ENCODE measurements around the gene ATG7. TPM values are rescaled to one million over a fixed set of nuclear protein-coding genes. Genes with fewer than 3 reads are reported as not detected.

The ATG7 gene
- total RNA-seq, 1 donor from 2014 or later, result 53.5 TPM

GRCh38 chr3:11282250-11283138, 10.3 kb downstream of the ATG7 start:
- no peaks in the 10 kb centered on the region for H3K36me3 Mint-ChIP-seq
- H3K27ac ChIP-seq, result no peak overlapping the region
- H3F3A ChIP-seq (ENCODE audit: low read depth), result no peaks in the 10 kb centered on the region
- no peaks in the 10 kb centered on the region for H3K9me3 Mint-ChIP-seq
- H3K79me2 ChIP-seq (ENCODE audit: low read depth), result no peaks in the 10 kb centered on the region
- H3K27ac Mint-ChIP-seq, result no peak overlapping the region
- H3K4me2 ChIP-seq, result no peak overlapping the region
- no peaks in the 10 kb centered on the region for H3K36me3 ChIP-seq
- no peak overlapping the region for H2AFZ ChIP-seq (replicated peaks)
- H3K4me3 ChIP-seq, result no peak overlapping the region
- no peaks in the 10 kb centered on the region for H3K9me3 ChIP-seq (ENCODE audit: low read depth)
- no peaks in the 10 kb centered on the region for H4K20me1 ChIP-seq (ENCODE audit: low read depth)
- no peaks in the 10 kb centered on the region for H3K27me3 ChIP-seq
- no peaks in the 10 kb centered on the region for H3K4me1 ChIP-seq
- TF ChIP-seq, protein P1, sequence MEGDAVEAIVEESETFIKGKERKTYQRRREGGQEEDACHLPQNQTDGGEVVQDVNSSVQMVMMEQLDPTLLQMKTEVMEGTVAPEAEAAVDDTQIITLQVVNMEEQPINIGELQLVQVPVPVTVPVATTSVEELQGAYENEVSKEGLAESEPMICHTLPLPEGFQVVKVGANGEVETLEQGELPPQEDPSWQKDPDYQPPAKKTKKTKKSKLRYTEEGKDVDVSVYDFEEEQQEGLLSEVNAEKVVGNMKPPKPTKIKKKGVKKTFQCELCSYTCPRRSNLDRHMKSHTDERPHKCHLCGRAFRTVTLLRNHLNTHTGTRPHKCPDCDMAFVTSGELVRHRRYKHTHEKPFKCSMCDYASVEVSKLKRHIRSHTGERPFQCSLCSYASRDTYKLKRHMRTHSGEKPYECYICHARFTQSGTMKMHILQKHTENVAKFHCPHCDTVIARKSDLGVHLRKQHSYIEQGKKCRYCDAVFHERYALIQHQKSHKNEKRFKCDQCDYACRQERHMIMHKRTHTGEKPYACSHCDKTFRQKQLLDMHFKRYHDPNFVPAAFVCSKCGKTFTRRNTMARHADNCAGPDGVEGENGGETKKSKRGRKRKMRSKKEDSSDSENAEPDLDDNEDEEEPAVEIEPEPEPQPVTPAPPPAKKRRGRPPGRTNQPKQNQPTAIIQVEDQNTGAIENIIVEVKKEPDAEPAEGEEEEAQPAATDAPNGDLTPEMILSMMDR (IDR thresholded peaks at IDR 0.05), result no peak
- TF ChIP-seq EZH2phosphoT487 (IDR thresholded peaks at IDR 0.05) (no peak), EZH2 (IDR thresholded peaks at IDR 0.05) (no peak)
- H3K4me1 Mint-ChIP-seq, result no peaks in the 10 kb centered on the region
- DNase-seq (ENCODE audit: low spot score), result no peak
- no peaks in the 10 kb centered on the region for H3K27me3 Mint-ChIP-seq (ENCODE audit: insufficient read depth, low read depth)
- H3K9ac ChIP-seq, result no peak overlapping the region
- no peak overlapping the region for H3K4me3 Mint-ChIP-seq

DNA sequence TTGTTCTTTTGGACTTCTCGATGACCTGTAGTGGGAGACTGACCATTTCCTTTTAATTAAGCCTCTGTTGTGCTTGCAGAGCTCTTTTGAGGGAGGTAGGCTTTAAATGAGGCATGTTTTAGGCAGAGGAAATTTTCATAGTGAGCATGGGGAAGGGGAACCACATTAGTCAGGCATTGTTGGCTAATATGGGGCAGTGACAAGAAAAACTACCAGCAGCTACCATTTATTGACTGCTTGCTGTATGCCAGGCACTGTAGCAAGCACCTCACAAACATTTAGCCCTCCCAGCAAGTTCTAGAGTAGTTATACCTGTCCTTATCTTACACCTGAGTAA, 10.9 kb downstream of the ATG7 start:
- Mint-ChIP-seq H3K27ac (no peak overlapping the region), H3K9me3 (no peaks in the 10 kb centered on the region), H3K36me3 (no peaks in the 10 kb centered on the region), H3K27me3 (ENCODE audit: insufficient read depth, low read depth) (no peaks in the 10 kb centered on the region), H3K4me3 (no peak overlapping the region), H3K4me1 (no peaks in the 10 kb centered on the region)
- H3K27me3 ChIP-seq, result no peaks in the 10 kb centered on the region
- H3K4me3 ChIP-seq, result no peak overlapping the region
- no peak overlapping the region for H3K9ac ChIP-seq
- H2AFZ ChIP-seq (replicated peaks), result no peak overlapping the region
- H3K27ac ChIP-seq, result no peak overlapping the region
- H3K9me3 ChIP-seq (ENCODE audit: low read depth), result no peaks in the 10 kb centered on the region
- no peaks in the 10 kb centered on the region for H3F3A ChIP-seq (ENCODE audit: low read depth)
- no peak for DNase-seq (ENCODE audit: low spot score)
- H3K36me3 ChIP-seq, result no peaks in the 10 kb centered on the region
- TF ChIP-seq EZH2 (IDR thresholded peaks at IDR 0.05) (no peak), EZH2phosphoT487 (IDR thresholded peaks at IDR 0.05) (no peak)
- TF ChIP-seq, protein P1 (IDR thresholded peaks at IDR 0.05), result no peak
- H3K4me1 ChIP-seq, result no peaks in the 10 kb centered on the region
- H3K79me2 ChIP-seq (ENCODE audit: low read depth), result no peaks in the 10 kb centered on the region
- H3K4me2 ChIP-seq, result no peak overlapping the region
- H4K20me1 ChIP-seq (ENCODE audit: low read depth), result no peaks in the 10 kb centered on the region

GRCh38 chr3:11284011-11284410, 11.8 kb downstream of the ATG7 start:
- DNase-seq (ENCODE audit: low spot score), result no peak
- Histone ChIP-seq H2AFZ (replicated peaks) (no peak overlapping the region), H3K27ac (no peak overlapping the region), H3K27me3 (no peaks in the 10 kb centered on the region), H3K36me3 (no peaks in the 10 kb centered on the region), H4K20me1 (ENCODE audit: low read depth) (no peaks in the 10 kb centered on the region), H3K4me2 (no peak overlapping the region), H3K79me2 (ENCODE audit: low read depth) (no peaks in the 10 kb centered on the region), H3K9me3 (ENCODE audit: low read depth) (no peaks in the 10 kb centered on the region), H3K4me1 (no peaks in the 10 kb centered on the region), H3K9ac (no peak overlapping the region), H3K4me3 (no peak overlapping the region), H3F3A (ENCODE audit: low read depth) (no peaks in the 10 kb centered on the region)
- no peak overlapping the region for H3K27ac Mint-ChIP-seq
- TF ChIP-seq EZH2 (IDR thresholded peaks at IDR 0.05) (no peak), EZH2phosphoT487 (IDR thresholded peaks at IDR 0.05) (no peak)
- TF ChIP-seq, protein P1 (IDR thresholded peaks at IDR 0.05), result no peak
- H3K4me3 Mint-ChIP-seq, result no peak overlapping the region
- H3K36me3 Mint-ChIP-seq, result no peaks in the 10 kb centered on the region
- H3K9me3 Mint-ChIP-seq, result no peaks in the 10 kb centered on the region
- peaks cover 2% of the 10 kb centered on the region for H3K4me1 Mint-ChIP-seq
- no peaks in the 10 kb centered on the region for H3K27me3 Mint-ChIP-seq (ENCODE audit: insufficient read depth, low read depth)

Data from neural progenitor cell (in vitro differentiated cells).